Measurements from ENCODE around the gene IRF9.

DNA sequence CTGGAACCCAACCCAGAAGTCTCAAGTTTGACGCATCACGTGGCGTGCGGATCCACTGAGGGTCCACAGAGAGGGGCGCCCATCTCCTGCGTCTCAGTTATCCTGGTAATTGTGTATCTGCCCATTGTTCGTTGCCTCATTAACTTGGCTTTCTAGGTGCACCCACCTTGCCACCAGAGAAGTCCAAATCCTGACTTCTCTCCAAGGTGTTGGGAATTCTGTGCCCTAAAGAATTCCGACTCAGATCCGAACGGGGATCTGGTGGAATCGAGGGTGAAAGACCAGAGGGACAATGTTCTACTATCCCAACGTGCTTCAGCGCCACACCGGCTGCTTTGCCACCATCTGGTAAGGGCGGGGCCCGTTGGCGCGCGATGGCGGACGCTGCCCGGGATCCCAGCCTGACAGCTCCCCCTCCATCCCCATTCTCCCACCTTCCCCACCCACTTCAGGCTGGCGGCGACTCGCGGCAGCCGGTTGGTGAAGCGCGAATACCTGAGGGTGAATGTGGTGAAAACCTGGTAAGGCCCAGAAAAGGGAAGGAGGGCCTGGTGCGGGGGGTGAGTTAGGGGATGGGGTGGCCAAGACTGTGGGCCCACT, 11.3 kb downstream of the IRF9 start:
- no peak for TF ChIP-seq POLR2A (IDR thresholded peaks at IDR 0.05)
- TF ChIP-seq, protein P1, sequence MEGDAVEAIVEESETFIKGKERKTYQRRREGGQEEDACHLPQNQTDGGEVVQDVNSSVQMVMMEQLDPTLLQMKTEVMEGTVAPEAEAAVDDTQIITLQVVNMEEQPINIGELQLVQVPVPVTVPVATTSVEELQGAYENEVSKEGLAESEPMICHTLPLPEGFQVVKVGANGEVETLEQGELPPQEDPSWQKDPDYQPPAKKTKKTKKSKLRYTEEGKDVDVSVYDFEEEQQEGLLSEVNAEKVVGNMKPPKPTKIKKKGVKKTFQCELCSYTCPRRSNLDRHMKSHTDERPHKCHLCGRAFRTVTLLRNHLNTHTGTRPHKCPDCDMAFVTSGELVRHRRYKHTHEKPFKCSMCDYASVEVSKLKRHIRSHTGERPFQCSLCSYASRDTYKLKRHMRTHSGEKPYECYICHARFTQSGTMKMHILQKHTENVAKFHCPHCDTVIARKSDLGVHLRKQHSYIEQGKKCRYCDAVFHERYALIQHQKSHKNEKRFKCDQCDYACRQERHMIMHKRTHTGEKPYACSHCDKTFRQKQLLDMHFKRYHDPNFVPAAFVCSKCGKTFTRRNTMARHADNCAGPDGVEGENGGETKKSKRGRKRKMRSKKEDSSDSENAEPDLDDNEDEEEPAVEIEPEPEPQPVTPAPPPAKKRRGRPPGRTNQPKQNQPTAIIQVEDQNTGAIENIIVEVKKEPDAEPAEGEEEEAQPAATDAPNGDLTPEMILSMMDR (IDR thresholded peaks at IDR 0.05): no peak
